AG09309 (cell line): ENCODE data around the gene SLC39A13.

Source experiments
- DNase-seq: peaks from one replicate; pipeline ENCODE4 v3.0.0-alpha.2; 2010; ENCODE audit warnings: low read depth
- H3K4me3 ChIP-seq: 2 replicates; pipeline ENCODE4 v1.5.1; 2011; ENCODE audit warnings: mild to moderate bottlenecking, low read depth, low read length, moderate library complexity; ENCODE audit not compliant: control insufficient read depth
- TF ChIP-seq, protein P1 (sequence below): IDR thresholded peaks from 2 replicates; pipeline ENCODE4 v1.5.1; 2011; ENCODE audit warnings: mild to moderate bottlenecking, low read depth, low read length, inconsistent platforms; ENCODE audit not compliant: insufficient read depth, control insufficient read depth; ENCODE audit errors: missing control alignments

SLC39A13 gene

DNA sequence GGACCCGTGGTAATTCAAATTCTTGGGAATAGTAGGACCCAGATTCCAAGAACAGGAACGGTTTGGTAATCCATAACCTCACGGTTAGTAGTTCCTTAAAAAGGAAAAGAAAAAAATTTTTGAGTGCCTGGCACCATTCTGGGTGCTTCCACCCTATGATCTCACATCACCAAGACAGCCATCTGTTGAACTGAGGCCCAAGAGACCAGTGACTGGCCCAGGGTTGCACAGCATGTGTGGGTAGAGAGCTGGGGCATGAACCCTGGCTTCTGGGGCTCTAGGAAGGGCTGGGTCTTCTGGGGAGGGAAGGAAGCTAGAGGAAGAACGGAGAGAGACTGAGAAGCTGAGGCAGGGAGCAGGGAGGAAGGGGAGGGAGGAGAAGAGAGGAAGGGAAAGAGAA is 25.3 kb upstream of the SLC39A13 start:
- TF ChIP-seq, protein P1, sequence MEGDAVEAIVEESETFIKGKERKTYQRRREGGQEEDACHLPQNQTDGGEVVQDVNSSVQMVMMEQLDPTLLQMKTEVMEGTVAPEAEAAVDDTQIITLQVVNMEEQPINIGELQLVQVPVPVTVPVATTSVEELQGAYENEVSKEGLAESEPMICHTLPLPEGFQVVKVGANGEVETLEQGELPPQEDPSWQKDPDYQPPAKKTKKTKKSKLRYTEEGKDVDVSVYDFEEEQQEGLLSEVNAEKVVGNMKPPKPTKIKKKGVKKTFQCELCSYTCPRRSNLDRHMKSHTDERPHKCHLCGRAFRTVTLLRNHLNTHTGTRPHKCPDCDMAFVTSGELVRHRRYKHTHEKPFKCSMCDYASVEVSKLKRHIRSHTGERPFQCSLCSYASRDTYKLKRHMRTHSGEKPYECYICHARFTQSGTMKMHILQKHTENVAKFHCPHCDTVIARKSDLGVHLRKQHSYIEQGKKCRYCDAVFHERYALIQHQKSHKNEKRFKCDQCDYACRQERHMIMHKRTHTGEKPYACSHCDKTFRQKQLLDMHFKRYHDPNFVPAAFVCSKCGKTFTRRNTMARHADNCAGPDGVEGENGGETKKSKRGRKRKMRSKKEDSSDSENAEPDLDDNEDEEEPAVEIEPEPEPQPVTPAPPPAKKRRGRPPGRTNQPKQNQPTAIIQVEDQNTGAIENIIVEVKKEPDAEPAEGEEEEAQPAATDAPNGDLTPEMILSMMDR, result no peak
- no peak overlapping the region for H3K4me3 ChIP-seq
- no peak for DNase-seq

DNA sequence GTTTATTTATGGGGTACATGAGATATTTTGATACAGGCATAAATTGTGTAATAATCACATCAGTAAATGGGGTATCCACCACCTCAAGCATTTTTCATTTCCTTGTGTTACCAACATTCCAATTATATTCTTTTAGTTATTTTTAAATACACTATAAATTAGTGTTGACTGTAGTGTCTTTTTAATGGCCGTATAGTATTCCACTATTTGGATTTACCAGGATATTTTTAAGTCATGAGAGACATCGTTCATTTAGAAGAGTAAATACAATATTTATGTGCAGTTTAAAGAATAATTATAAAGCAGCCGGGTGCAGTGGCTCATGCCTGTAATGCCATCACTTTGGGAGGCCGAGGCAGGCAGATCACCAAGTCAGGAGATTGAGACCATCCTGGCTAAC is 23.9 kb upstream of the SLC39A13 start:
- no peak for DNase-seq
- no peak overlapping the region for H3K4me3 ChIP-seq
- TF ChIP-seq, protein P1, result no peak

DNA sequence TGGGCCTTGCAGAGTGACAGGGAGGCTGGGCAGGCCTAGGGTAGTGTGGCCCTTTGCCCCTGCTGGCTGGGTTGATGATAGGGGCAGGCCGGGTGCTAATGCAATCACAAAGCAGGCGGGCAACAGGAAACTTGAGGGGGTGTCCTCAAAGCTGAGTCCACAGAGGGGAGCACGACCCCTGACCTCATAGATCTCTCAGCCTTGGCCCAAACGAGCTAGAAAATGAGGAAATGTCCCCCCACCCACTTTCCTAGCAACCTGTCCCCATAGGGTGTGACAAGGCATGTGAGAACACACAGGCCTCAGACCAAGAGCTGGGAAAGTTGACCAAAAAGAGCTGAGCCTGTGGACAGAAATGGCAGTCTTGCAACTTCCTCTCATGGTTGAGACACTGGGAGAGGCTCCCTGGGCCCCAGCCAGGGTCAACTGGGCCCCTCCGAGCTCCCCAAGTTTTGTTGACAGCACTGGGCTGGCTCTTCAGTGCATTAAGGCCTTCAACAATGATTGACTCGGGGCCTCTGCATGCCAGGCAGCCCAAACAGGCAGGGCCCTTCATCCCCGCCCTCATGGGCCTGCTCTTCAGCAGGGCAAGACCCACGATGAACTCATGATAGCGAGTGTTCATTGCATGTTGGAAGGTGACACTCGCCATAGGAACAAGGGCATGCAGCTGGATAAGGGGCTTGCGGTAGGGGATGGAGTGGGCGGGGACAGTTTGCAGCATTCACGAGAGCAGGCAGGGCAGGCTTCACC is 20.3 kb upstream of the SLC39A13 start:
- TF ChIP-seq, protein P1, result no peak
- DNase-seq, result no peak
- H3K4me3 ChIP-seq, result no peak overlapping the region

DNA sequence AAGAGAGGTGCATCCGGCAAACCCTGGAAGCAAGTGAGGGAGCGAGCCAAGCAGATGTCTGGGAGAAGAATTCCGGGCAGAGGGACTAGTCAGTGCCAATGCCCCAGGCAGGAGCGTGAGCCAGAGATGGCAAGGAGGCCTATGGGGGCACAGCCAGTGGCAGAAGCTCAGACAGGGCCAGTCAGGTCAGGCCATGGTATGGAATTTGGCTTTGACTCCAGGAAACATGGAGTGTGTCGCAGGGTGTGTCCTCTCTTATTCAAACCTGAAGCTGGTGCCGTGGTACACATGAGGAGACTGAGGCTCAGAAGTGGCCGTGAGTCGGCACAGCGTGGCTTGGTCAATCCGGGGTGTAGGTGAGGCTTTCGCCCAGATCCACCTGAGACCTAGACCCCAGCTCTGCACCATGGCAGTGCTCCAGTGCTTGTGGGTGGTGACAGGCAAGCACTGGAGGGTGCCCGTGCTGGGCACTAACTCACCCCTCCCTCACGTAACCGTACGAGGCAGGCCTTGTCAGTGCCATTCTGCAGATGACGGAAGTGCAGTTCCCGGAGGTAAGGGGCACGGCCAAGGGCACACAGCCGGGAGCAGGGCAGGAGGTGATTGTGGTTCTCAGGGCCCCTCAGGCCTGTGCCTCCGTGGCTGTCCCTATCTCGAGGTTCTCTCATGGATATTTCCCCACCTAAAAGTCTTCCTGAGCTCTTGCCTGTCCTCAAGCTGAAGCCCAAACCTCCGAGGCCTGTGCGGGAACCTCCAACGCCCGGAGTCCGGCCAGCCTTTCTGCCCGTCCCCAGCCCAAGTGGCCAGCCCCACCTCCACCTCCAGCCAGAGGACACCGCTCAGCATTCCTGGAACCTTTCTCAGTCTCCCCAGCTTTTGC is 19.5 kb upstream of the SLC39A13 start:
- TF ChIP-seq, protein P1, result no peak
- no peak for DNase-seq
- no peak overlapping the region for H3K4me3 ChIP-seq

DNA sequence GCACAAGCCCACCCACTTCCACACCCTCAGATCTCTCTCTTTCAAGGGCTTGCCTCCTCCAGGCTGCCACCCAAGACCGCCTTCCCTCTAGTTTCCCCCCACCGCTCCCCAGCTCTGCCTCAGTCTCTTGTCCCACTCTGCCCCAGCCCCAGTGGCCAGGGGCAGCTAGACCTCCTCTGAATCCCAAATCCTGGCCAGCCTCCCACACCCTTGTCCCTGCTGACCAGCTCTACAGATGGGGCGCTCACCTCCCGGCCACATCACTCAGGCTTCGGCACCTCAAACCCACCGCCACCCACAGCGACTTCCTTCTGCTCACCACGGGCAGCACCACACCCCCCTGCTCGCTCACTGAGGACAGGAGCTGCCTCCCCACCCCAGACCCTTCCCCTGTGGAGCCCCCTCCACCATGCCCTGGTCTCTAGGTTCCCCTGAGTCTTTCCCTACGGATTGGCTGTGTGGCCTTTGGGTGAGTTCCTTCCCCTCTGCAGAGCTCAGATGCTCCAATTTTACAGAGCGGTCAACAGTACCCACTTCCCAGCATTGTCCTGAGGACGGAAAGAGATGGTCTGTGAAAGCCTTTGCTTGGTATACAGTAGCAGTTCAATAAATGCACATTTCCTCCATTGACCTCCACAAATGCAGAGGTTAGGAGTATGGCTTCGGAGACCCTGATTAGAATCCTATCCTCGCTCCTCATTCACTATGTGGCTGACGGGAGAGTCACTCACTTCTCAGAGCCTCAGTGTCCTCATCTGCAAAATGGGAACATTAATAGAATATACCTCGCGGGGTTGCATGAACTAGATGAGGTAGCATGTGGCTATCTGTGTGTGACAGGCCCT is 18.6 kb upstream of the SLC39A13 start:
- DNase-seq, result no peak
- TF ChIP-seq, protein P1, result no peak
- no peak overlapping the region for H3K4me3 ChIP-seq

DNA sequence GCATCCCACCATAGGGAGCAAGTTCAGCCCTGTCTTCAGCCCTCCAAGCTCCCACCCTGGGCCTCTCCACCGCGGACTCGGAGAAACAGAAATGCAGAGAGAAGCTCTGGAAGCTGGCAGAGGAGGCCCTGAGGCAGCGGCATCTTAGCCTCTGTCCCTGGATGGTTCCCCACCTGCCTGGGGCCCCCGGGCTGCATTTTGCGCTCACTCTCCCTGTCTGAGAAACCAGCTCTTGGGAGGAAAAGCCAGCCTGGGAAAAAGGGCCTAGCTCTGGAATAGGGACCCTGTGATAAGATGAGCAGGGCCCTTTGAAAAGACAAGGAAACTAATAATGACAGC is 18.0 kb upstream of the SLC39A13 start:
- DNase-seq, result no peak
- H3K4me3 ChIP-seq, result no peak overlapping the region
- TF ChIP-seq, protein P1, result no peak
